HepG2 (cell line): Measurements from ENCODE around the gene FIBP. TPM values are rescaled to one million over a fixed set of nuclear protein-coding genes. Genes with fewer than 3 reads are reported as not detected.

Source experiments
- BCL6 ChIP-seq: IDR thresholded peaks from 2 replicates; pipeline ENCODE4 v1.6.1; 2016; ENCODE audit warnings: missing genetic modification reagents, missing compliant biosample characterization
- FOXP1 ChIP-seq, 2 experiments: fragments of 450-650 bp in 1 of 2; IDR thresholded peaks; 2 replicates each; pipeline ENCODE4 v1.6.1; 2017 to 2018; ENCODE audit warnings: antibody characterized with exemption in 1 of 2
- KLF11 ChIP-seq: IDR thresholded peaks from 2 replicates; pipeline ENCODE4 v1.6.1; 2016; ENCODE audit warnings: missing compliant biosample characterization
- MIER2 ChIP-seq: IDR thresholded peaks from 2 replicates; pipeline ENCODE4 v1.6.1; 2016; ENCODE audit warnings: missing biosample characterization, missing genetic modification reagents
- PHF5A ChIP-seq: IDR thresholded peaks from one replicate; pipeline ENCODE4 v1.6.1; 2018; ENCODE audit warnings: low read depth, missing genetic modification reagents; ENCODE audit not compliant: unreplicated experiment
- PRDM4 ChIP-seq: sonication (generic); formaldehyde crosslinking; IDR thresholded peaks from 2 replicates; pipeline ENCODE4 v1.9.0; 2021; ENCODE audit warnings: missing genetic modification reagents, borderline replicate concordance
- RELA ChIP-seq: sonication (generic); formaldehyde crosslinking; IDR thresholded peaks from 2 replicates; pipeline ENCODE4 v1.4.0; 2020; ENCODE audit warnings: missing genetic modification reagents
- WIZ ChIP-seq: sonication (generic); formaldehyde crosslinking; IDR thresholded peaks from 2 replicates; pipeline ENCODE4 v1.5.1; 2020; ENCODE audit warnings: mild to moderate bottlenecking, missing genetic modification reagents
- ZBTB39 ChIP-seq: sonication (generic); formaldehyde crosslinking; IDR thresholded peaks from 2 replicates; pipeline ENCODE4 v1.5.0; 2020; ENCODE audit warnings: missing genetic modification reagents
- ZMYM4 ChIP-seq: sonication (generic); formaldehyde crosslinking; IDR thresholded peaks from 2 replicates; pipeline ENCODE4 v1.8.1; 2023; ENCODE audit warnings: mild to moderate bottlenecking, missing genetic modification reagents
- ZNF646 ChIP-seq: sonication (generic); formaldehyde crosslinking; IDR thresholded peaks from 2 replicates; pipeline ENCODE4 v1.9.0; 2021; ENCODE audit warnings: mild to moderate bottlenecking, missing genetic modification reagents
- ZSCAN22 ChIP-seq: sonication (generic); formaldehyde crosslinking; IDR thresholded peaks from 2 replicates; pipeline ENCODE4 v1.4.0; 2020; ENCODE audit warnings: mild to moderate bottlenecking, missing genetic modification reagents
- polyA plus RNA-seq, 8 experiments: library from polyadenylated mRNA; depleted of rRNA in 3 of 8; stranded (reverse) in 7 of 8; unstranded in 1 of 8; fragments of >200 nt; fragmentation: Illumina TruSeq in 4 of 8; extraction: Trizol in 4 of 8; gene quantifications; 2 replicates each; pipeline versions ENCODE4 v1.2.1 to v1.2.3, GENCODE V29; 2011 to 2016; ENCODE audit warnings: low read depth in 4 of 8, missing spikeins in 1 of 8, mixed read lengths in 1 of 8; ENCODE audit not compliant: insufficient read depth in 1 of 8
- total RNA-seq, 5 experiments: library from RNA; depleted of rRNA; stranded (reverse); fragments of >200 nt; fragmentation: Illumina TruSeq; extraction: Trizol; gene quantifications; 2 replicates each; pipeline ENCODE4 v1.2.3, GENCODE V29; 2016; ENCODE audit warnings: low read depth in 1 of 5
- TF ChIP-seq, protein P1 (sequence below): sonication (generic); formaldehyde crosslinking; conservative IDR thresholded peaks from 2 replicates; pipeline ENCODE4 v1.4.0; 2020; ENCODE audit warnings: mild to moderate bottlenecking, missing genetic modification reagents, moderate library complexity
- TF ChIP-seq, protein P2 (sequence below): sonication (generic); formaldehyde crosslinking; IDR thresholded peaks from 2 replicates; pipeline ENCODE4 v1.4.0; 2020; ENCODE audit warnings: missing genetic modification reagents

Gene FIBP
- total and polyA plus RNA-seq, 2 of the 13 experiments (the other 11 are each of a cell fraction or from before 2014, with no cell fraction given): 42.9 to 62.1 TPM

DNA sequence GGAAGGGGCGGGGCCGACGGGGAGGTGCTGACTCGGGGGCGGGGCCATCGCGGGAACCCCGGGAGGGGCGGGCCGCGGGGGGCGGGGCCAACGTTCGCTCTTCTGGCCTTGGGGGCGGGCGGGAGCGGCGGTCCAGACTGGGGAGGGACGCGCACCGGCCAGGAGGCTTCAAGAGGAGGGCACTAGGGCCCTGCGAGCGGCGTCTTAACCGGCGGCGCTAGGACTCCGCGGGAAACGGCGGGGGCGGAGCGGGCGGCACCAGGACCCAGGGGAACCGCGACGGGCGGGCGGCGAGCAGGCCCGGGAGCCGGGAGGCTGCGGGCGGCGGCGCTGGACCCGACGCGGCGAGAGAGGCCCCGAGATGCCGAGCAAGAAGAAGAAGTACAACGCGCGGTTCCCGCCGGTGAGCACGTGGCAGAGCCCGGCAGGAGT lies 30.9 kb upstream of the FIBP start, which contains the start of gene DRAP1 (continued):
- TF ChIP-seq, protein P1, sequence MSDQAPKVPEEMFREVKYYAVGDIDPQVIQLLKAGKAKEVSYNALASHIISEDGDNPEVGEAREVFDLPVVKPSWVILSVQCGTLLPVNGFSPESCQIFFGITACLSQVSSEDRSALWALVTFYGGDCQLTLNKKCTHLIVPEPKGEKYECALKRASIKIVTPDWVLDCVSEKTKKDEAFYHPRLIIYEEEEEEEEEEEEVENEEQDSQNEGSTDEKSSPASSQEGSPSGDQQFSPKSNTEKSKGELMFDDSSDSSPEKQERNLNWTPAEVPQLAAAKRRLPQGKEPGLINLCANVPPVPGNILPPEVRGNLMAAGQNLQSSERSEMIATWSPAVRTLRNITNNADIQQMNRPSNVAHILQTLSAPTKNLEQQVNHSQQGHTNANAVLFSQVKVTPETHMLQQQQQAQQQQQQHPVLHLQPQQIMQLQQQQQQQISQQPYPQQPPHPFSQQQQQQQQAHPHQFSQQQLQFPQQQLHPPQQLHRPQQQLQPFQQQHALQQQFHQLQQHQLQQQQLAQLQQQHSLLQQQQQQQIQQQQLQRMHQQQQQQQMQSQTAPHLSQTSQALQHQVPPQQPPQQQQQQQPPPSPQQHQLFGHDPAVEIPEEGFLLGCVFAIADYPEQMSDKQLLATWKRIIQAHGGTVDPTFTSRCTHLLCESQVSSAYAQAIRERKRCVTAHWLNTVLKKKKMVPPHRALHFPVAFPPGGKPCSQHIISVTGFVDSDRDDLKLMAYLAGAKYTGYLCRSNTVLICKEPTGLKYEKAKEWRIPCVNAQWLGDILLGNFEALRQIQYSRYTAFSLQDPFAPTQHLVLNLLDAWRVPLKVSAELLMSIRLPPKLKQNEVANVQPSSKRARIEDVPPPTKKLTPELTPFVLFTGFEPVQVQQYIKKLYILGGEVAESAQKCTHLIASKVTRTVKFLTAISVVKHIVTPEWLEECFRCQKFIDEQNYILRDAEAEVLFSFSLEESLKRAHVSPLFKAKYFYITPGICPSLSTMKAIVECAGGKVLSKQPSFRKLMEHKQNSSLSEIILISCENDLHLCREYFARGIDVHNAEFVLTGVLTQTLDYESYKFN (CRISPR knock-in tag): peak; percentile 66
- TF ChIP-seq MIER2 (CRISPR knock-in tag): peak; percentile 61; the same call in 1 of the 2 replicates
- TF ChIP-seq ZBTB39 (CRISPR knock-in tag): no peak
- TF ChIP-seq KLF11 (CRISPR knock-in tag): 0 out of 2 replicates have a peak, but pooled peaks have one; percentile 39
- TF ChIP-seq BCL6 (CRISPR knock-in tag): peak; percentile 78
- TF ChIP-seq WIZ: no peak
- TF ChIP-seq ZSCAN22 (CRISPR knock-in tag): no peak; the same call in 1 of the 2 replicates
- TF ChIP-seq, protein P2, sequence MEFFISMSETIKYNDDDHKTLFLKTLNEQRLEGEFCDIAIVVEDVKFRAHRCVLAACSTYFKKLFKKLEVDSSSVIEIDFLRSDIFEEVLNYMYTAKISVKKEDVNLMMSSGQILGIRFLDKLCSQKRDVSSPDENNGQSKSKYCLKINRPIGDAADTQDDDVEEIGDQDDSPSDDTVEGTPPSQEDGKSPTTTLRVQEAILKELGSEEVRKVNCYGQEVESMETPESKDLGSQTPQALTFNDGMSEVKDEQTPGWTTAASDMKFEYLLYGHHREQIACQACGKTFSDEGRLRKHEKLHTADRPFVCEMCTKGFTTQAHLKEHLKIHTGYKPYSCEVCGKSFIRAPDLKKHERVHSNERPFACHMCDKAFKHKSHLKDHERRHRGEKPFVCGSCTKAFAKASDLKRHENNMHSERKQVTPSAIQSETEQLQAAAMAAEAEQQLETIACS: peak; percentile 59
- no peak for TF ChIP-seq ZNF646 (CRISPR knock-in tag)
- TF ChIP-seq ZMYM4: peak; percentile 95
- peak; percentile 92 for TF ChIP-seq PHF5A
- TF ChIP-seq FOXP1 (IDR thresholded peaks at IDR 0.05): no peak
- peak; percentile 44; the same call in 1 of the 2 replicates for TF ChIP-seq FOXP1 (CRISPR knock-in tag; IDR thresholded peaks at IDR 0.05)
- TF ChIP-seq RELA (CRISPR knock-in tag): no peak; the same call in none of the 2 replicates
- no peak for TF ChIP-seq PRDM4 (CRISPR knock-in tag)
